ENCODE measurements around the gene INAFM2.

DNA sequence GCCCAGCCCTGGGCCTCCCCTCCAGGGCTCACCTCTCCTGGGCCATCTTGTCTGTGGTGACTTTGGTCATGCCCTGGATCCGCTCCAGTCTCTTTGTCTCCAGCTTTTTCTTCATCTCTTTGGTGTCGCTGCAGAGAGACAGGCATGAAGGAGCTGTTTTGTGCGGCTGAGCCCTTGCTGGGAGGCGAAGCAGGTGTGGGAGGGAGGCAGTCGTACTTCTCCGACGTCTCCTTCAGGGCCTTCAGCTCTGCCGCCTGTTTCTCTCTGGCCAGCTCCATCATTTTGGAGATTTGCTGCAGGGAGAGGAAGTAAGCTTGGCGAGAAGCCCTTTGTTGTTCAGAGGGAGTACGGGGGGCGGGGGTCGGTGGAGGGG, 33.0 kb upstream of the INAFM2 start:
- TF ChIP-seq, protein P1, sequence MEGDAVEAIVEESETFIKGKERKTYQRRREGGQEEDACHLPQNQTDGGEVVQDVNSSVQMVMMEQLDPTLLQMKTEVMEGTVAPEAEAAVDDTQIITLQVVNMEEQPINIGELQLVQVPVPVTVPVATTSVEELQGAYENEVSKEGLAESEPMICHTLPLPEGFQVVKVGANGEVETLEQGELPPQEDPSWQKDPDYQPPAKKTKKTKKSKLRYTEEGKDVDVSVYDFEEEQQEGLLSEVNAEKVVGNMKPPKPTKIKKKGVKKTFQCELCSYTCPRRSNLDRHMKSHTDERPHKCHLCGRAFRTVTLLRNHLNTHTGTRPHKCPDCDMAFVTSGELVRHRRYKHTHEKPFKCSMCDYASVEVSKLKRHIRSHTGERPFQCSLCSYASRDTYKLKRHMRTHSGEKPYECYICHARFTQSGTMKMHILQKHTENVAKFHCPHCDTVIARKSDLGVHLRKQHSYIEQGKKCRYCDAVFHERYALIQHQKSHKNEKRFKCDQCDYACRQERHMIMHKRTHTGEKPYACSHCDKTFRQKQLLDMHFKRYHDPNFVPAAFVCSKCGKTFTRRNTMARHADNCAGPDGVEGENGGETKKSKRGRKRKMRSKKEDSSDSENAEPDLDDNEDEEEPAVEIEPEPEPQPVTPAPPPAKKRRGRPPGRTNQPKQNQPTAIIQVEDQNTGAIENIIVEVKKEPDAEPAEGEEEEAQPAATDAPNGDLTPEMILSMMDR (conservative IDR thresholded peaks at IDR 0.05; ENCODE audit: low read length): no peak
- no peak for TF ChIP-seq EZH2phosphoT487 (IDR thresholded peaks at IDR 0.05; ENCODE audit: borderline replicate concordance, low read depth, low read length)

Data from OCI-LY7 (cell line).